ENCODE measurements around the gene CNNM4.

GRCh38 chr2:96808176-96808837 is 47.6 kb downstream of the CNNM4 start:
- no peak for TF ChIP-seq POLR2AphosphoS5 (IDR thresholded peaks at IDR 0.05; ENCODE audit: borderline replicate concordance, low read depth, low read length)
- TF ChIP-seq EZH2 (IDR thresholded peaks at IDR 0.05): no peak
- TF ChIP-seq FOXP2 (optimal IDR thresholded peaks at IDR 0.05; ENCODE audit: control extremely low read depth, extremely low read length, insufficient read depth): no peak

Data from SK-N-MC (cell line).